Kidney (tissue), 14 donors: ENCODE data around the gene FBXO46. TPM values are rescaled to one million over a fixed set of nuclear protein-coding genes. Genes with fewer than 3 reads are reported as not detected.

Experiments used
- DNase-seq, 5 donors: peaks; one replicate each; pipeline ENCODE4 v3.0.0-alpha.2; 2013 to 2020
- FAIRE-seq: peaks from 2 replicates; lab custom pipeline; 2012; peaks lifted over from hg19 to GRCh38; lab: Jason Lieb, UNC
- H3K27ac ChIP-seq, 2 donors: one replicate each; pipeline ENCODE4 v1.7.0; 2013; ENCODE audit warnings: low read depth in 2 of 2, low read length in 2 of 2, inconsistent platforms in 1 of 2
- H3K27me3 ChIP-seq: one replicate; pipeline ENCODE4 v1.7.1; 2013; ENCODE audit warnings: low read length, inconsistent platforms; ENCODE audit not compliant: control insufficient read depth, insufficient read depth
- H3K36me3 ChIP-seq, 3 donors: one replicate each; pipeline versions ENCODE4 v1.7.0 to v1.7.1; 2013; ENCODE audit warnings: low read length in 3 of 3, control low read depth in 1 of 3, inconsistent platforms in 1 of 3; ENCODE audit not compliant: insufficient read depth in 3 of 3, control insufficient read depth in 2 of 3
- H3K4me1 ChIP-seq, 3 donors: one replicate each; pipeline versions ENCODE4 v1.7.0 to v1.7.1; 2013; ENCODE audit warnings: low read length in 3 of 3, inconsistent platforms in 1 of 3, low read depth in 1 of 3; ENCODE audit not compliant: control insufficient read depth in 2 of 3, insufficient read depth in 2 of 3
- H3K4me3 ChIP-seq, 3 donors: one replicate each; pipeline versions ENCODE4 v1.7.0 to v1.8.1; 2013; ENCODE audit warnings: low read length in 3 of 3, control low read depth in 1 of 3, inconsistent platforms in 1 of 3
- H3K9ac ChIP-seq, 3 donors: one replicate each; pipeline versions ENCODE4 v1.7.0 to v1.7.1; 2013; ENCODE audit warnings: low read length in 3 of 3, control low read depth in 1 of 3, inconsistent platforms in 1 of 3
- H3K9me3 ChIP-seq, 3 donors: one replicate each; pipeline versions ENCODE4 v1.7.0 to v1.7.1; 2013; ENCODE audit warnings: low read length in 3 of 3, control low read depth in 1 of 3, inconsistent platforms in 1 of 3; ENCODE audit not compliant: control insufficient read depth in 2 of 3, insufficient read depth in 1 of 3
- intact Hi-C: fragments of 100-400 bp; cut with DNase I; formaldehyde crosslinking; loops from one replicate; pipeline ENCODE4 v1.11.1; 2022
- polyA plus RNA-seq: library from polyadenylated mRNA; stranded (reverse); fragments of 350-450 nt; fragmentation: Illumina TruSeq; extraction: RNeasy Lipid Tissue Mini Kit (QIAGEN cat#74804); gene quantifications from one replicate; pipeline ENCODE4 v1.2.3, GENCODE V29; 2014; ENCODE audit warnings: low read depth, low replicate concordance; ENCODE audit not compliant: insufficient read depth
- total RNA-seq: library from RNA; stranded (reverse); fragmentation: NEBNext Ultra II Directional; extraction: Animal tissue kit (Norgen Biotek cat#: 25700); gene quantifications from one replicate; pipeline ENCODE4 v1.2.1, GENCODE V29; 2021
- TF ChIP-seq, protein P1 (sequence below): IDR thresholded peaks from 3 replicates; pipeline ENCODE4 v1.5.1; 2012; ENCODE audit warnings: mild to moderate bottlenecking, moderate library complexity, borderline replicate concordance; ENCODE audit not compliant: insufficient read depth; ENCODE audit errors: extremely low read depth
- donor health status: control.
- donor health status: control.
- donor health status: control.
- donor health status: control.
- donor health status: control.
- donor health status: DM: yes; HTN: yes; CAD: no.
- donor health status: Normal renal cell carcinoma (clear cell type).

The FBXO46 gene
- total and polyA plus RNA-seq, 2 donors from 2014 or later, result 6.5 to 16.6 TPM

DNA sequence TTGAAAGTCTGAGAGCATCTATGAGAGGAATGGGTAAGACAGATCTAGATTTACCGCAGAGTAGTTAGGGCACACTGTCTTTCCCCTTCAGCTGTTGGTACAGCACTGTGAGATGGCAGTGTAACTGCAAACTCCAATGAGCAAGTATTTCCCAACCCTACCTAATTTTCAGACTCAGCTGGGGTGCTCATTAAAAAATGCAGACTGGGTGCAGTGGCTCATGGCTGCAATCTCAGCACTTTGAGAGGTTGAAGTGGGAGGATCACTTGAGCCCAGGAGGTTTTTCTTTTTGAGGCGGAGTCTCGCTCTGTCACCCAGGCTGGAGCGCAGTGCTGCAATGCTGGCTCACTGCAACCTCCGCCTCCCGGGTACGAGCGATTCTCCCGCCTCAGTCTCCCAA, 25.6 kb downstream of the FBXO46 start:
- intact Hi-C loops, result no loop called here

DNA sequence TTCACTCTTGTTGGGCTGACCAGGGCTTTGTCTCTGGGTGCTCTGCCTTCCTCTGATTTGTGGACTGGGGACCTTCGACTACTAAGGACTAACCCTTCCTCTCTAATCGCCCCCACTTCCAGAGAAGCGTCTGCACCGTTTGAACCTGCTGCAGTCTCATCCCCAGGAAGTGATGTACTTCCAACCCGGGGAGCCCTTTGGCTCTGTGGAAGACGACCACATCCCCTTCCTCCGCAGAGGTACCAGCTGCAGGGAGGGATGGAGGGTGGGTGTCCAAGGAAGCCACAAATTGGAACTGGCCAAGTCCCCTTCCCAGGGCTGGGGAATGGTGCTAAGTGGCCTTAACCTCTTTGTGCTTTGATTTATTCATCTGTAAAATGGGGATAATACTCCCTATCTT, 29.0 kb downstream of the FBXO46 start:
- Histone ChIP-seq H3K27ac (no peak overlapping the region), H3K4me1 (no peaks in the 10 kb centered on the region), H3K36me3 (peaks cover 0 to 2% (median 0%) of the 10 kb centered on the region in 3 donors), H3K4me3 (no peak overlapping the region), H3K9me3 (no peaks in the 10 kb centered on the region), H3K27me3 (no peaks in the 10 kb centered on the region), H3K9ac (no peak overlapping the region)
- FAIRE-seq (no peak), DNase-seq (no peak)
- TF ChIP-seq, protein P1, sequence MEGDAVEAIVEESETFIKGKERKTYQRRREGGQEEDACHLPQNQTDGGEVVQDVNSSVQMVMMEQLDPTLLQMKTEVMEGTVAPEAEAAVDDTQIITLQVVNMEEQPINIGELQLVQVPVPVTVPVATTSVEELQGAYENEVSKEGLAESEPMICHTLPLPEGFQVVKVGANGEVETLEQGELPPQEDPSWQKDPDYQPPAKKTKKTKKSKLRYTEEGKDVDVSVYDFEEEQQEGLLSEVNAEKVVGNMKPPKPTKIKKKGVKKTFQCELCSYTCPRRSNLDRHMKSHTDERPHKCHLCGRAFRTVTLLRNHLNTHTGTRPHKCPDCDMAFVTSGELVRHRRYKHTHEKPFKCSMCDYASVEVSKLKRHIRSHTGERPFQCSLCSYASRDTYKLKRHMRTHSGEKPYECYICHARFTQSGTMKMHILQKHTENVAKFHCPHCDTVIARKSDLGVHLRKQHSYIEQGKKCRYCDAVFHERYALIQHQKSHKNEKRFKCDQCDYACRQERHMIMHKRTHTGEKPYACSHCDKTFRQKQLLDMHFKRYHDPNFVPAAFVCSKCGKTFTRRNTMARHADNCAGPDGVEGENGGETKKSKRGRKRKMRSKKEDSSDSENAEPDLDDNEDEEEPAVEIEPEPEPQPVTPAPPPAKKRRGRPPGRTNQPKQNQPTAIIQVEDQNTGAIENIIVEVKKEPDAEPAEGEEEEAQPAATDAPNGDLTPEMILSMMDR, result no peak
- intact Hi-C loops, result no loop called here

More for the DNA sequence above, 25.6 kb downstream of the FBXO46 start:
- no peaks in the 10 kb centered on the region for H3K27me3 ChIP-seq
- peaks cover 0 to 2% (median 0%) of the 10 kb centered on the region in 3 donors for H3K36me3 ChIP-seq
- TF ChIP-seq, protein P1, result no peak
- H3K9ac ChIP-seq, result no peak overlapping the region
- FAIRE-seq (no peak), DNase-seq (no peak)
- H3K4me1 ChIP-seq, result no peaks in the 10 kb centered on the region
- H3K9me3 ChIP-seq, result no peaks in the 10 kb centered on the region
- H3K27ac ChIP-seq, result no peak overlapping the region
- no peak overlapping the region for H3K4me3 ChIP-seq

DNA sequence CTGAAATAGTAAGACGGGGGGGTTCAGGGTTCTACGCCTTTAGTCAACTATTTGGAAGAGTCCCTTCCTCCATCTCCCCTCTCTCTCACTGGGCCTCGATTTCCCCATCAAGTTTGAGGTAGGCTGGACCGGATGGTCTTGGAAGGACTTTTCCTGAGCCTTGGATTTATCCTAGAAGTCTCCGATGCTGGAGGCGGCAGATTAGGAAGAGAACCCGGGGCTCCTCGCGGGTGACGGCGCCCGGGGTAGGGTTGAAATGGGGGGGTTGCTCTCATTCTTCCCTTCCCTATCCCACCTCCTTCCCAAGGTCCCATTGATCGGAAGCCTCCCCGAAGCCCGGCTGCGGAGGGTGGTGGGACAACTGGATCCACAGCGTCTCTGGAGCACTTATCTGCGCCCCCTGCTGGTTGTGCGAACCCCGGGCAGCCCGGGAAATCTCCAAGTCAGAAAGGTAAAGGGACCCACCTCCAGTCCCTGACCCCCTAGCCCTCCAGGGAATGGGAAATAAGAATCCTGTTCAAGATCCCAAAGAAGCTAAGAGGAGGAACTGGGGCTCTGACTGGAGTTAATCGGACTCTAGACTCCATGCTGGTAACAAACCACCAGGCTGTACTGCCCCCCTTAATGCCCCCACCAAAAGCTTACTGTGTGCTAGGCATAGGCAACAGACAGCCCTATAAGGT, 37.4 kb downstream of the FBXO46 start:
- H3K9ac ChIP-seq, result peak overlapping the region; percentile 63 to 93 (median 92)
- TF ChIP-seq, protein P1, result peak; percentile 65
- peaks cover 0 to 6% (median 2%) of the 10 kb centered on the region in 3 donors for H3K36me3 ChIP-seq
- intact Hi-C loops, result no loop called here
- no peaks in the 10 kb centered on the region for H3K9me3 ChIP-seq
- peak overlapping the region; percentile 90 to 96 for H3K27ac ChIP-seq
- H3K27me3 ChIP-seq, result no peaks in the 10 kb centered on the region
- peaks cover 0 to 3% (median 3%) of the 10 kb centered on the region in 3 donors for H3K4me1 ChIP-seq
- peak overlapping the region; percentile 92 to 95 (median 93) for H3K4me3 ChIP-seq
- FAIRE-seq (no peak), DNase-seq (peak; percentile 82 to 93 (median 87))
